Mesendoderm (in vitro differentiated cells): ENCODE data around the gene PITPNC1.

Experiments
- DNase-seq: peaks from one replicate; pipeline ENCODE4 v3.0.0; 2013
- H2AK5ac ChIP-seq: 2 replicates; pipeline ENCODE4 v1.6.1; 2013; ENCODE audit warnings: low read length, inconsistent platforms
- H2BK120ac ChIP-seq: 2 replicates; pipeline ENCODE4 v1.6.1; 2013; ENCODE audit warnings: low read depth, mild to moderate bottlenecking, low read length, moderate library complexity, mixed read lengths
- H2BK15ac ChIP-seq: replicated peaks from 2 replicates; pipeline ENCODE4 v1.6.1; 2013; ENCODE audit warnings: low read depth, mild to moderate bottlenecking, moderate library complexity
- H2BK5ac ChIP-seq: 2 replicates; pipeline ENCODE4 v1.6.1; 2013; ENCODE audit warnings: low read length, inconsistent platforms
- H3K18ac ChIP-seq: 2 replicates; pipeline ENCODE4 v1.6.1; 2013; ENCODE audit warnings: mild to moderate bottlenecking, low read length, mixed read lengths
- H3K23ac ChIP-seq: one replicate; pipeline ENCODE4 v1.6.1; 2013; ENCODE audit warnings: low read length
- H3K27ac ChIP-seq: 2 replicates; pipeline ENCODE4 v1.5.1; 2013; ENCODE audit warnings: low read depth, mild to moderate bottlenecking, inconsistent platforms, low read length, moderate library complexity
- H3K27me3 ChIP-seq: 2 replicates; pipeline ENCODE4 v1.6.1; 2013; ENCODE audit warnings: low read length, control low read depth, mild to moderate bottlenecking, inconsistent platforms; ENCODE audit not compliant: insufficient read depth, poor library complexity
- H3K36me3 ChIP-seq: 2 replicates; pipeline ENCODE4 v1.6.1; 2013; ENCODE audit warnings: low read length, inconsistent platforms; ENCODE audit not compliant: control insufficient read depth, insufficient read depth
- H3K4ac ChIP-seq: one replicate; pipeline ENCODE4 v1.6.1; 2013; ENCODE audit warnings: low read depth, mild to moderate bottlenecking, low read length, moderate library complexity
- H3K4me1 ChIP-seq: 2 replicates; pipeline ENCODE4 v1.6.1; 2013; ENCODE audit warnings: low read depth, low read length, inconsistent platforms; ENCODE audit not compliant: control insufficient read depth
- H3K4me2 ChIP-seq: 2 replicates; pipeline ENCODE4 v1.6.1; 2013; ENCODE audit warnings: low read length
- H3K4me3 ChIP-seq: 2 replicates; pipeline ENCODE4 v1.5.1; 2013; ENCODE audit warnings: mild to moderate bottlenecking, low read length
- H3K56ac ChIP-seq: one replicate; pipeline ENCODE4 v1.6.1; 2013; ENCODE audit warnings: low read length
- H3K79me1 ChIP-seq: 2 replicates; pipeline ENCODE4 v1.6.1; 2013; ENCODE audit warnings: low read length, inconsistent platforms
- H3K79me2 ChIP-seq: 2 replicates; pipeline ENCODE4 v1.6.1; 2013; ENCODE audit warnings: mild to moderate bottlenecking, low read length; ENCODE audit not compliant: control insufficient read depth, insufficient read depth
- H3K9ac ChIP-seq: 2 replicates; pipeline ENCODE4 v1.6.1; 2013; ENCODE audit warnings: low read length, inconsistent platforms
- H4K5ac ChIP-seq: one replicate; pipeline ENCODE4 v1.6.1; 2013; ENCODE audit warnings: low read length
- H4K8ac ChIP-seq: one replicate; pipeline ENCODE4 v1.6.1; 2013; ENCODE audit warnings: low read depth, mild to moderate bottlenecking, control low read depth, low read length, moderate library complexity
- WGBS: extraction: QIAGEN DNeasy Blood & Tissue Kit; methylation state at CpG from one replicate; pipeline ENCODE4 v1.1.7; 2013; ENCODE audit warnings: low lambda C conversion rate, missing lambda C conversion rate; ENCODE audit not compliant: insufficient coverage; ENCODE audit errors: extremely low coverage; 5-methylcytosine and 5-hydroxymethylcytosine counted together

The PITPNC1 gene

DNA sequence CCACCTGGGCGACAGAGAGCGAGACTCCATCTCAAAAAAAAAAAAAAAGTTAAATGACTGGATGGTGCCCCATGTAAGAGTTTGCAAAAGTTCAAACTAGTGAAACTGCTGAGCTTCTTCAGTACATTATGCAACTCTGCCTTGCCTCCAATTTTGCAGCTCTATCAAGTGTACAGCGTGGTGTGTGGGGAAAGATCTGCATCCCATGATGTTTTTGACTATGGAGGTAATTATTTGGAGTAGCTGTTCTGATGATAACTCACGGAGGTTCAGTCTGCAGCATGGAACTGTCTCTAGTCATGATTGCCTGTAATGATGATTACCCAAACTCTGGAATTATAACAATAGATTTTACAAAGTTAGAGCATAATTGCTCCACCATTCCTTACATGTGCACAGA is 149.6 kb downstream of the PITPNC1 start:
- Histone ChIP-seq H3K79me1 (peaks cover 10% of the 10 kb centered on the region), H3K4me2 (no peak overlapping the region), H3K18ac (no peak overlapping the region), H2BK120ac (no peak overlapping the region), H4K5ac (no peak overlapping the region), H4K8ac (no peak overlapping the region), H3K27ac (no peak overlapping the region), H3K79me2 (peaks cover 5% of the 10 kb centered on the region), H3K4ac (no peak overlapping the region), H3K4me3 (no peak overlapping the region), H3K27me3 (no peaks in the 10 kb centered on the region), H3K4me1 (peaks cover 2% of the 10 kb centered on the region), H2BK15ac (no peak overlapping the region), H3K9ac (no peak overlapping the region), H3K56ac (no peak overlapping the region), H3K36me3 (no peaks in the 10 kb centered on the region), H2AK5ac (no peak overlapping the region), H2BK5ac (no peak overlapping the region), H3K23ac (no peak overlapping the region)
- DNase-seq = no peak
- WGBS = no CpG with 5 or more reads among the region's 4 CpGs

DNA sequence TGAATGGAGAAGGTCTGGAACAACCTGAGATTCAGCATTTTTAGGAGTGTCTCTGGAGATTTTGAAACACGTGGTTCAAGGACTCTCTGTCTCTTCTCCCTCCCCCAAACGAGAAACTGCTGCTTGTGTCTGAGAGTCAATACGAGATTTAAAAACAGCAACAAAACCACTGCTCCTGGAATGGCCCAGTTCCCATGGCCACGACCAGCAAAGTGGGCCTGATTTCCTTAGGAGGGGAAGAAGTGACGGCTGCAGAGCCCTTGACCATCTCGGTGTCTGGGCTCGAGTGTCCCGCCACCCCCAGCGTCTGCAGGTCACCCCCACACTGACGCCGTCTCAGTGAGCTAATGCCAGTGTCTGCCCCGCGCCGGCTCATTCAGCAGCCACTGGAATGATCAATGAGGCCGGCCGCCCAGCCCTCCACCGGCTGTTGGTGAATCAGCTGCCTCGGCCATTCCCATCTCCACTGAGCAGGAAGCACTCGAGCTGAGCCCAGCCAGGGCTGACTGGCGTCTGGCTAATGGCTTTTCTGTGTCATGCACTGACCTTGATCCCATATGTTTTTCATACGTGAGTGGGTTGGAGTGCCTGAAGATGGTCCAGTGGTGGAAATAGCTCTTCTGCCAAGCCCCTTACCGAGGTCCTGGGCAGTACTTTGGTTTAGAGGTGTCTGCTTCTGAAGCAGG is 151.8 kb downstream of the PITPNC1 start:
- no peak overlapping the region for H2BK5ac ChIP-seq
- H3K36me3 ChIP-seq = no peaks in the 10 kb centered on the region
- H2BK120ac ChIP-seq = no peak overlapping the region
- H2AK5ac ChIP-seq = no peak overlapping the region
- no CpG with 5 or more reads among the region's 22 CpGs for WGBS
- H3K9ac ChIP-seq = peak overlapping the region; percentile 40
- no peak overlapping the region for H3K23ac ChIP-seq
- no peak overlapping the region for H3K4me3 ChIP-seq
- peaks cover 12% of the 10 kb centered on the region for H3K79me1 ChIP-seq
- peaks cover 4% of the 10 kb centered on the region for H3K4me1 ChIP-seq
- H3K4me2 ChIP-seq = peak overlapping the region; percentile 8
- H3K4ac ChIP-seq = no peak overlapping the region
- DNase-seq = peak; percentile 86
- no peak overlapping the region for H4K5ac ChIP-seq
- peak overlapping the region; percentile 77 for H3K56ac ChIP-seq
- H3K27ac ChIP-seq = peak overlapping the region; percentile 0
- no peaks in the 10 kb centered on the region for H3K27me3 ChIP-seq
- H3K79me2 ChIP-seq = peaks cover 5% of the 10 kb centered on the region
- H3K18ac ChIP-seq = peak overlapping the region; percentile 16
- no peak overlapping the region for H2BK15ac ChIP-seq
- no peak overlapping the region for H4K8ac ChIP-seq

DNA sequence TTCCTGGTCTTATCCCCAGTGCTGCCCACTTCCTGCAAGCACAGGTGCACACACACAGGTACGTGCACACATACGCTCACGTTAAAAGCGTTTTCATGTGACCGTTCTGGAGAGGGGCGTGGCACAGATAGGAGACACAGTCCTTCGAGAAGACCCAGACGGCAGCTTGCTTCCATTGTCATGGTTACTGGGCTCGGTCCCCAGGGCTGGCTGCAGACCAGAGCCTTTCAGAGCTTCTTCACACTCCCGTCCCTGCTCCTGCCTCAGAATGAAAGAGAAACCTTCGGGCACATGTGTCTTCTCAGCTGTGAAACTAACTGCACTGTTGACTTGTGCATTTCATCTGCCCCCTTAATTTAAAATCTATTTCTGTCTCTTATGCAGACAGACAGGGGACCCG is 154.2 kb downstream of the PITPNC1 start:
- Histone ChIP-seq H3K4me2 (no peak overlapping the region), H3K23ac (no peak overlapping the region), H3K79me2 (no peaks in the 10 kb centered on the region), H4K5ac (no peak overlapping the region), H2BK5ac (no peak overlapping the region), H2AK5ac (no peak overlapping the region), H3K36me3 (no peaks in the 10 kb centered on the region), H3K79me1 (peaks cover 5% of the 10 kb centered on the region), H3K27me3 (no peaks in the 10 kb centered on the region), H3K27ac (no peak overlapping the region), H3K9ac (no peak overlapping the region), H3K4me1 (peaks cover 5% of the 10 kb centered on the region), H4K8ac (no peak overlapping the region), H3K4me3 (no peak overlapping the region), H2BK15ac (no peak overlapping the region), H3K18ac (no peak overlapping the region), H2BK120ac (no peak overlapping the region), H3K56ac (no peak overlapping the region), H3K4ac (no peak overlapping the region)
- no CpG with 5 or more reads among the region's 12 CpGs for WGBS
- DNase-seq = peak; percentile 75

DNA sequence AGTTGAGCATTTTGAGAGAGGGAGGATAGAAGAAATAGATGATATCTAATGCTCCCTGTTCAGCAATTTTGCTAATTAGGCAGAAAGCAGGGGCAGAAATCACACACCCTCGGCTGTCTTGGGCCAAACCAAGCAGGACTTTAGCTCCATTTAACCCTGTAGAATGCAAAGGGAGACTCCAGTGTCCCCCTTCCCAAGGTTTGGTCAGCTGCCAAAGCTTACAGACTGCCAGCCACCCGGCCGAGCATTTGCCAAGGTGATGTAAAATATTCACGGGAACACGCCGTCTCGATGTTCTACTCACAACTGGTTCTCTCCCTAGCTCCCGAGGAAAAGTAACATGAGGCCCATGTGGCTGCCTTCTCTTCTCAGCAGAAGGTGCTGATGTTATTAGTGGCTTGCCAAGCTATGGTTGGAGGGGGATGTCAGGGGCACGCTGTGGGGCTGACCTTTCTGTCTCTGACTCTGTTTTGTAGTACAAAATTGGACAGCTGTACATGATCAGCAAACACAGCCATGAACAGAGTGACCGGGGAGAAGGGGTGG is 155.3 kb downstream of the PITPNC1 start:
- H3K36me3 ChIP-seq = no peaks in the 10 kb centered on the region
- no peak overlapping the region for H3K4me2 ChIP-seq
- H4K8ac ChIP-seq = no peak overlapping the region
- H3K79me2 ChIP-seq = no peaks in the 10 kb centered on the region
- no peak overlapping the region for H3K18ac ChIP-seq
- no peak overlapping the region for H2BK5ac ChIP-seq
- H3K4me3 ChIP-seq = no peak overlapping the region
- H3K27ac ChIP-seq = no peak overlapping the region
- H3K27me3 ChIP-seq = no peaks in the 10 kb centered on the region
- H3K79me1 ChIP-seq = peaks cover 3% of the 10 kb centered on the region
- H4K5ac ChIP-seq = no peak overlapping the region
- H3K4ac ChIP-seq = no peak overlapping the region
- WGBS = no CpG with 5 or more reads among the region's 10 CpGs
- no peak overlapping the region for H3K56ac ChIP-seq
- DNase-seq = no peak
- no peak overlapping the region for H2BK15ac ChIP-seq
- H2BK120ac ChIP-seq = no peak overlapping the region
- no peak overlapping the region for H2AK5ac ChIP-seq
- no peak overlapping the region for H3K23ac ChIP-seq
- peaks cover 5% of the 10 kb centered on the region for H3K4me1 ChIP-seq
- no peak overlapping the region for H3K9ac ChIP-seq

DNA sequence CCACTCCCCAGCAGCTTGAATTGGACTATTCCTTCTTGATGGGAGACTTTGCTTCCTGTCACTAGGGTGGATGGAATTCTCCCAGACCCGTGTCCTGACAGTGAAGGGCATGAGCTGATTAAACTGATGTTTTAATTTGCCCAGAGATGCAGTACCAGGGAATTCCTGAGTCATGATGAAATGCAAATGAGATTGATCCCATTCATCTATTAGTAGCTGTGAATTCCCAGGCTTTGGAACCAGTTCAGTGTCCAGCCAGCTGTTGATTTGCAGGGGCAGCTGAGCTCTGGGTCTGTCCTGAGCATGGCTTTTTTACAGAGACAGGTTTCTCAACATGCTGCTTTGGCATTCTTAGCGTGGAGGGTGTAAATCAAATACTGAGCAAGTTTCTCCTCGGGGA is 157.9 kb downstream of the PITPNC1 start:
- Histone ChIP-seq H3K4me2 (no peak overlapping the region), H3K79me2 (no peaks in the 10 kb centered on the region), H3K18ac (no peak overlapping the region), H4K8ac (no peak overlapping the region), H2BK120ac (no peak overlapping the region), H3K4ac (no peak overlapping the region), H3K79me1 (peaks cover 3% of the 10 kb centered on the region), H3K9ac (no peak overlapping the region), H3K4me3 (no peak overlapping the region), H2BK5ac (no peak overlapping the region), H3K36me3 (no peaks in the 10 kb centered on the region), H3K23ac (no peak overlapping the region), H3K27me3 (no peaks in the 10 kb centered on the region), H2BK15ac (no peak overlapping the region), H2AK5ac (no peak overlapping the region), H3K56ac (no peak overlapping the region), H3K4me1 (peaks cover 3% of the 10 kb centered on the region), H4K5ac (no peak overlapping the region), H3K27ac (no peak overlapping the region)
- WGBS = no CpG with 5 or more reads among the region's 3 CpGs
- peak; percentile 55 for DNase-seq
